Measurements from ENCODE around the gene ZCRB1.

Gene ZCRB1

DNA sequence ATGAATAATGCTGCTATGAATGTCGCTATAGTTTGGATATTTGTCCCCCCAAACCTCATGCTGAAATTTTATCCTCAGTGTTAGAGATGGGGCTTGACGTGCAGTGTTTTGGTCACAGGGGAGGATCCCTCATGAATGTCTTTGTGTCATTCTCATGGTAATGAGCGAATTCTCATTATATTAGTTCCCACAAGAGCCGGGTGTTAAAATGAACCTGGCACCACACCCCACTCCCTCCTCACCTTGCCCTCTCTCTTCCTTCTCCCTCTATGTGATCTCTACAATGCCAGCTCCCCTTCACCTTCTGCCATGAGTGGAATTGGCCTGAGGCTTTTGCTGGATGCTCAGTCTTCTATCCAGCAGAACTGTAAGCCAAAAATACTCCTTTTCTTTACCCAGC, 50.4 kb downstream of the ZCRB1 start:
- no peak for DNase-seq

DNA sequence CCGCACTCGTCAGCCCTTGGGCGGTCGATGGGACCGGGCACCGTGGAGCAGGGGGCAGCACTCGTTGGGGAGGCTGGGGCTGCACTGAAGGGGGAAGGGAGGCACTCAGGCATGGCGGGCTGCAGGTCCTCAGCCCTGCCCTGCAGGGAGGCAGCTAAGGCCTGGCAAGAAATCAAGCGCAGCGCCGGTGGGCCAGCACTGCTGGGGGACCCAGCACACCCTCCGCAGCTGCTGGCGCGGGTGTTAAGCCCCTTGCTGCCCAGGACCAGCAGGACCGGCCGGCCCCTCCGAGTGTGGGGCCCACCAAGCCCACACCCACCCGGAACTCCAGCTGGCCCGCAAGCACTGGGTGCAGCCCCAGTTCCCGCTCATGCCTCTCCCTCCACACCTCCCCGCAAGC, 52.2 kb downstream of the ZCRB1 start:
- DNase-seq = no peak

DNA sequence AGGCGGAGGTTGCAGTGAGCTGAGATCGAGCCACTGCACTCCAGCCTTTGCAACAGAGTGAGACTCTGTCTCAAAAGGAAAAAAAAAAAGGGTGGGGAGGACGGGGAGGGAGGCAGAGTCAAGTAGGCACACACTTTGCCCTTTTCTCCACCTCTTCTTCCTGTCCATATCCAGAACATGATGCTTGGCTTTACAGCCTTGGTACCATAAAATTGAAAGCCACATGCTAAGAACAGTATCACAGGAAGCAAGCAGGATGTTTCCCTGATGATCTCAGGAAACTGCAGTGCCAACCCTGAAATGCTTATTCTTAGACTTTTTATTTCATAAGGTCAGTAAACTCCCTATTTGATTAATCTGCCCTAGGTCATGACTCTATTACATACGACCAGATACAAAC, 55.3 kb downstream of the ZCRB1 start:
- DNase-seq = no peak

DNA sequence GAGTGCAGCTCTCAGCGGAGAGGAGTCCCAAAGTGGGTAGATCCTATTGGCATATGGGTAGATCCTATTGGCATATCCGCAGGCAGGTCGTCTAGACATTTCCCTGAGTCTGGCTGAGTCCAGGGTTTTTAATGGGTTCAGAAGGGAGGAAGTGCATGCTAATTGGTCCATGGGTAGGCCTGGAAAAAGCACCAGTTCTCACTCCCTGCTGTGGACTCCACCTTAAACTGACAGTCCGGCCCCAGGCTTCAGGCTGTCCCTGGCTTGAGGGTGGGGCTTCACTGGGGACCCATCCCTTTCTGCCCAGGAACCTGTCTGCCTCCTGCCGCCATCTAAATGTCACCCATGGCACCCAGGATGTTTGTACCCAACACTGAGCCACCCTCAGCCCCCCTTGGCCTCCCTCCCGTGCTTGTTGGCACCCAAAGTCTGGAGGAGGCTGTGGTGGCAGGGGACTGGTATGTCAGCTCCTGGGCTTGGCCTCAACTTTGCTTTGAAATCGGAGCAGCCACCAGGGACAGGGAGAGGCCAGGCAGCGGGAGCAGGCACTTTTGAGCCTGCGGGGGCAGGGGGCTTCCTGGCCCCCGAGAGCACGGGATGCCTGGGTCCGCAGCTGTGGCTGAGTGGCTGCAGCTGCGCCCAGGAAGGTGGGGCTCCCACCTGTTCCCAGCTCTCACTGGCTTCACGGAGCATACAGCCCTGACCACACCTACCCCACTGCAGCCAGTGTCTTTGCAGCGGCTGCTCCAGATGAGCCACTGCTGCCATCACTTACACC, 58.3 kb downstream of the ZCRB1 start:
- DNase-seq = no peak

GRCh38 chr12:42266579-42267230, 59.2 kb downstream of the ZCRB1 start:
- no peak for DNase-seq

DNA sequence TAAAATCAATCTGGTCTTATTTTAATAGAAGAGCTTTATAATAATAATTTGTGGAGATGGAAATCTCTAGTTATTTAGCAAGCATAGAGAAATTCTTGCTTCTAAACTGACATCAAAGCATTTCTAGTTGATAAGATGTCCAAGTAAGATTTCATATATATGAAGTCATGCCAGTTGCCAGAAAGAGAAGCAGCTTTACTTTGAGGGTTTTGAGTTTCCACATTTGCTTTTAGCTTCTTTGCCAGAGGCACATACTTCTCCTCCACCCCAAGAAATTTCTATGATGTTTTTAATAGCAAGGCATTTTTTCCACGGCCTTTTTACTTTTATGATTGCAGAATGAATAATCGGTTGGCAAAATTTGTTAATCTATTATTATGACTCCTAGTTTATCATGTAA, 63.6 kb downstream of the ZCRB1 start:
- no peak for DNase-seq
